ENCODE measurements around the gene L3MBTL3.

DNA sequence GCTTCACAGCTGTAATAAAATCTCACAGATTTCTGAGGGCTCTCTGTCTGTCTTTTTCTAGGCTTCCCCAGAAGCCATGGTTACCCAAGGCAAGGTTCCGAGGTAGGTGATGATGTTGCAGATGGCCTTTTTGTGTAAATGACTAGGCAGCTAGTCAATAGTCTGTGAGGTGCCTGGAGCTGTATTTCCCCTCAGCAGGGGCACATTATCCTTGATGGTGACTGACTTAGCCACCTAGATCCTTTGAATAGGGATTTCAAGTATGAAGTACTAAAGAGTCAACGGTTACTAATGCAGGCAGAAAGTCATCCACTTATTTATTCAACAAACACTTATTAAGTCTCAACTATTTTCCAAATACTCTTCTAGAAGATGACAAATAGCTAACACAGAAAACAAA, 49.3 kb upstream of the L3MBTL3 start:
- no peak for TF ChIP-seq POLR2A (IDR thresholded peaks at IDR 0.05)
- TF ChIP-seq, protein P1, sequence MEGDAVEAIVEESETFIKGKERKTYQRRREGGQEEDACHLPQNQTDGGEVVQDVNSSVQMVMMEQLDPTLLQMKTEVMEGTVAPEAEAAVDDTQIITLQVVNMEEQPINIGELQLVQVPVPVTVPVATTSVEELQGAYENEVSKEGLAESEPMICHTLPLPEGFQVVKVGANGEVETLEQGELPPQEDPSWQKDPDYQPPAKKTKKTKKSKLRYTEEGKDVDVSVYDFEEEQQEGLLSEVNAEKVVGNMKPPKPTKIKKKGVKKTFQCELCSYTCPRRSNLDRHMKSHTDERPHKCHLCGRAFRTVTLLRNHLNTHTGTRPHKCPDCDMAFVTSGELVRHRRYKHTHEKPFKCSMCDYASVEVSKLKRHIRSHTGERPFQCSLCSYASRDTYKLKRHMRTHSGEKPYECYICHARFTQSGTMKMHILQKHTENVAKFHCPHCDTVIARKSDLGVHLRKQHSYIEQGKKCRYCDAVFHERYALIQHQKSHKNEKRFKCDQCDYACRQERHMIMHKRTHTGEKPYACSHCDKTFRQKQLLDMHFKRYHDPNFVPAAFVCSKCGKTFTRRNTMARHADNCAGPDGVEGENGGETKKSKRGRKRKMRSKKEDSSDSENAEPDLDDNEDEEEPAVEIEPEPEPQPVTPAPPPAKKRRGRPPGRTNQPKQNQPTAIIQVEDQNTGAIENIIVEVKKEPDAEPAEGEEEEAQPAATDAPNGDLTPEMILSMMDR (IDR thresholded peaks at IDR 0.05), result no peak
